DOHH2 (cell line): ENCODE measurements around the gene COLEC12.

Source experiments
- CTCF ChIP-seq: fragments of 200-600 bp; sonication (generic); IDR thresholded peaks from one replicate; pipeline ENCODE4 v1.5.1; 2014; ENCODE audit warnings: antibody characterized with exemption, mild to moderate bottlenecking, low read depth, low read length; ENCODE audit not compliant: poor library complexity, severe bottlenecking
- EZH2phosphoT487 ChIP-seq: fragments of 200-600 bp; sonication (generic); IDR thresholded peaks from 2 replicates; pipeline ENCODE4 v1.6.1; 2017; ENCODE audit warnings: borderline replicate concordance, mild to moderate bottlenecking, antibody characterized with exemption, low read length, moderate library complexity, mixed read lengths

GRCh38 chr18:471716-472115 is 28.8 kb downstream of the COLEC12 start:
- TF ChIP-seq CTCF (no peak), EZH2phosphoT487 (no peak)
